Measurements from ENCODE around the gene PIGU. TPM values are rescaled to one million over a fixed set of nuclear protein-coding genes. Genes with fewer than 3 reads are reported as not detected.

The PIGU gene
- total RNA-seq, 1 donor: 9.0 TPM

- Histone ChIP-seq H3K36me3 (ENCODE audit: insufficient read depth, low read length) (no peaks in the 10 kb centered on the region), H3K79me2 (ENCODE audit: insufficient read depth, low read length) (no peaks in the 10 kb centered on the region), H3K27ac (ENCODE audit: low read depth, low read length) (no peak overlapping the region), H2AFZ (ENCODE audit: low read length) (no peak overlapping the region), H4K20me1 (ENCODE audit: insufficient read depth, low read length) (no peaks in the 10 kb centered on the region), H3K4me2 (ENCODE audit: insufficient read depth, low read length) (no peak overlapping the region), H3K4me1 (ENCODE audit: insufficient read depth, low read length) (no peaks in the 10 kb centered on the region), H3K4me3 (ENCODE audit: insufficient read depth, low read length) (no peak overlapping the region), H3K9me3 (ENCODE audit: low read depth, low read length) (no peaks in the 10 kb centered on the region), H3K27me3 (ENCODE audit: insufficient read depth, low read length) (no peaks in the 10 kb centered on the region)
- DNase-seq (ENCODE audit: insufficient read length, low spot score, missing footprints): peak; percentile 60
- no peak for TF ChIP-seq CTCF (IDR thresholded peaks at IDR 0.05; ENCODE audit: extremely low read depth, low read depth, low read length)
Observed at GRCh38 chr20:34547844-34548613, 128.9 kb downstream of the PIGU start.

GRCh38 chr20:34546751-34547181 lies 130.1 kb downstream of the PIGU start:
- TF ChIP-seq CTCF (IDR thresholded peaks at IDR 0.05; ENCODE audit: extremely low read depth, low read depth, low read length): no peak
- Histone ChIP-seq H3K9me3 (ENCODE audit: low read depth, low read length) (no peaks in the 10 kb centered on the region), H3K4me3 (ENCODE audit: insufficient read depth, low read length) (no peak overlapping the region), H4K20me1 (ENCODE audit: insufficient read depth, low read length) (no peaks in the 10 kb centered on the region), H3K36me3 (ENCODE audit: insufficient read depth, low read length) (peaks cover 7% of the 10 kb centered on the region), H3K4me1 (ENCODE audit: insufficient read depth, low read length) (no peaks in the 10 kb centered on the region), H3K79me2 (ENCODE audit: insufficient read depth, low read length) (no peaks in the 10 kb centered on the region), H2AFZ (ENCODE audit: low read length) (no peak overlapping the region), H3K27ac (ENCODE audit: low read depth, low read length) (no peak overlapping the region), H3K27me3 (ENCODE audit: insufficient read depth, low read length) (no peaks in the 10 kb centered on the region), H3K4me2 (ENCODE audit: insufficient read depth, low read length) (no peak overlapping the region)
- no peak for DNase-seq (ENCODE audit: insufficient read length, low spot score, missing footprints)

- Histone ChIP-seq H3K4me1 (ENCODE audit: insufficient read depth, low read length) (no peaks in the 10 kb centered on the region), H3K9me3 (ENCODE audit: low read depth, low read length) (no peaks in the 10 kb centered on the region), H3K4me2 (ENCODE audit: insufficient read depth, low read length) (no peak overlapping the region), H3K79me2 (ENCODE audit: insufficient read depth, low read length) (no peaks in the 10 kb centered on the region), H3K27ac (ENCODE audit: low read depth, low read length) (no peak overlapping the region), H3K4me3 (ENCODE audit: insufficient read depth, low read length) (no peak overlapping the region), H2AFZ (ENCODE audit: low read length) (no peak overlapping the region), H3K36me3 (ENCODE audit: insufficient read depth, low read length) (peaks cover 31% of the 10 kb centered on the region), H4K20me1 (ENCODE audit: insufficient read depth, low read length) (peaks cover 3% of the 10 kb centered on the region), H3K27me3 (ENCODE audit: insufficient read depth, low read length) (no peaks in the 10 kb centered on the region)
- no peak for DNase-seq (ENCODE audit: insufficient read length, low spot score, missing footprints)
- no peak for TF ChIP-seq CTCF (IDR thresholded peaks at IDR 0.05; ENCODE audit: extremely low read depth, low read depth, low read length)
Observed at GRCh38 chr20:34544109-34544796, 132.6 kb downstream of the PIGU start.

- Histone ChIP-seq H4K20me1 (ENCODE audit: insufficient read depth, low read length) (peaks cover 5% of the 10 kb centered on the region), H3K79me2 (ENCODE audit: insufficient read depth, low read length) (no peaks in the 10 kb centered on the region), H3K36me3 (ENCODE audit: insufficient read depth, low read length) (peaks cover 37% of the 10 kb centered on the region), H3K4me1 (ENCODE audit: insufficient read depth, low read length) (no peaks in the 10 kb centered on the region), H3K4me2 (ENCODE audit: insufficient read depth, low read length) (no peak overlapping the region), H3K4me3 (ENCODE audit: insufficient read depth, low read length) (no peak overlapping the region), H3K27ac (ENCODE audit: low read depth, low read length) (no peak overlapping the region), H2AFZ (ENCODE audit: low read length) (no peak overlapping the region), H3K27me3 (ENCODE audit: insufficient read depth, low read length) (no peaks in the 10 kb centered on the region), H3K9me3 (ENCODE audit: low read depth, low read length) (no peaks in the 10 kb centered on the region)
- TF ChIP-seq CTCF (IDR thresholded peaks at IDR 0.05; ENCODE audit: extremely low read depth, low read depth, low read length): no peak
- no peak for DNase-seq (ENCODE audit: insufficient read length, low spot score, missing footprints)
Observed at GRCh38 chr20:34543463-34544056, 133.3 kb downstream of the PIGU start.

Measured in osteoblast (primary cell).